ENCODE data around the gene ZNF595.
"Not testable (repeated sequence)": the region's sequence is repeated elsewhere in the genome, so short reads cannot be mapped to it uniquely, and the experiment has no call there.

The ZNF595 gene

DNA sequence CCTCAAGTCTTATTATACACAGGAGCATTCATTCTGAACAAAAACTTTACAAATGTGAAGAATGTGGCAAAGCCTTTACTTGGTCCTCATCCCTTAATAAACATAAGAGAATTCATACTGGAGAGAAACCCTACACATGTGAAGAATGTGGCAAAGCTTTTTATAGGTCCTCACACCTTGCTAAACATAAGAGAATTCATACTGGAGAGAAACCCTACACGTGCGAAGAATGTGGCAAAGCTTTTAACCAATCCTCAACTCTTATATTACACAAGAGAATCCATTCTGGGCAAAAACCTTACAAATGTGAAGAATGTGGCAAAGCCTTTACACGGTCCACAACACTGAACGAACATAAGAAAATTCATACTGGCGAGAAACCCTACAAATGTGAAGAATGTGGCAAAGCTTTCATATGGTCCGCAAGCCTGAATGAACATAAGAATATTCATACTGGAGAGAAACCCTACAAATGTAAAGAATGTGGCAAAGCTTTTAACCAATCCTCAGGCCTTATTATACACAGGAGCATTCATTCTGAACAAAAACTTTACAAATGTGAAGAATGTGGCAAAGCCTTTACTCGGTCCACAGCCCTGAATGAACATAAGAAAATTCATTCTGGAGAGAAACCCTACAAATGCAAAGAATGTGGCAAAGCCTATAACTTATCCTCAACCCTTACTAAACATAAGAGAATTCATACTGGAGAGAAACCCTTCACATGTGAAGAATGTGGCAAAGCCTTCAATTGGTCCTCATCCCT lies 33.6 kb downstream of the ZNF595 start:
- not testable (repeated sequence) for DNase-seq

DNA sequence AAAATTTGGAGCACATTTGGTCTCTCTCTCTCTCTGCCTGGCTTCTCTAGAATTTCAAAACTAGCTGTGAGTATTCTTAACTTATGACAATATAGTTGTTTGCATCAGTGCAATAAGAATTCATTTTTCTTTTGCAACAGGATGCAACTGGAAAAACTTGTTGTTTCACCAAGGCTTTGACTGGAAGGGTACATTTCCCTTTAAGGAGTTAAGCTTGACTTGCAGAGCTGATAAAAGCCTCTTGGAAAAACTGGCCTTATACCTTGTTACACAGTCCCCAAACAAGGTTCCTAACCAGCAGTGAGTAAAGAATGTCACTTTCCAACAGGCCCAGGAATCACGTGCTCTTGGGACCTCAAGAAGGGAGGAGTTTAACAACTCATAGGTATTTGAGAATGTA lies 45.3 kb downstream of the ZNF595 start:
- DNase-seq, result no peak

DNA sequence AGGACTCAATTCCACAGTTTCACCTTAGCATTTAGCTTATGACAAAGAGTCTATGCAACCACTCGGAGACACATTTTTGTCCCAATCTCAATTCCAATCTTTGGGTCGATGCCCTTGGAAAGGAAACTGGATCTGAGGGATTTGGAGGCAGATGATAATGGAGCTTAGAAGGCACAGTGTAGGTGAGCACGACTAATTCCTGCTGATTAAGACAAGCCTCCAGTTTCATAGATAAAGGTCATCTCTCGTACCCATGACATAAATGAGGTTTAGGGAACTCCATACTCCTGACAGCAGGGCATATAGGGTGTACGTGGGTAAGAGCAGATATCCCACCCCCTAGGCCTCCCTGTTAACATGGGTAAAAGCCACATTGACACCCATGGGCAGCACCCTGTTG lies 46.7 kb downstream of the ZNF595 start:
- DNase-seq, result no peak

DNA sequence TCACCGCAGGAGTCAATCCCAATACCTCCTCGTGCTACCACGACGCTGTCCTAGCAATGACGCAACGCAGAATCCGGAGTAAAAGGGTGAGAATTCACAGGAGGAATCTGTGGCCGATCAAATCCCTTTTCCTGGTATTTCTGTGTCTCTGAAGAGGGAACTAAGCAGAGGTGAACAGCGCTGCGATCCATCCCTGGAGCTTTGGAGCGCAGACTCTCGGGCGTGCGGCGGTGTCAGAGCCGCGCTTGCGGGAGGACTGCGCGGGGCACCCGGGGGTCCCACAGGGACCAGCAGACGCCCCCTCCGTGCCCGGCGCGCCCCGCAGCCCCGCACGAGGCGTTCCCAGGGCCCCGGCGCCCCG lies 53.9 kb downstream of the ZNF595 start:
- no peak for DNase-seq

DNA sequence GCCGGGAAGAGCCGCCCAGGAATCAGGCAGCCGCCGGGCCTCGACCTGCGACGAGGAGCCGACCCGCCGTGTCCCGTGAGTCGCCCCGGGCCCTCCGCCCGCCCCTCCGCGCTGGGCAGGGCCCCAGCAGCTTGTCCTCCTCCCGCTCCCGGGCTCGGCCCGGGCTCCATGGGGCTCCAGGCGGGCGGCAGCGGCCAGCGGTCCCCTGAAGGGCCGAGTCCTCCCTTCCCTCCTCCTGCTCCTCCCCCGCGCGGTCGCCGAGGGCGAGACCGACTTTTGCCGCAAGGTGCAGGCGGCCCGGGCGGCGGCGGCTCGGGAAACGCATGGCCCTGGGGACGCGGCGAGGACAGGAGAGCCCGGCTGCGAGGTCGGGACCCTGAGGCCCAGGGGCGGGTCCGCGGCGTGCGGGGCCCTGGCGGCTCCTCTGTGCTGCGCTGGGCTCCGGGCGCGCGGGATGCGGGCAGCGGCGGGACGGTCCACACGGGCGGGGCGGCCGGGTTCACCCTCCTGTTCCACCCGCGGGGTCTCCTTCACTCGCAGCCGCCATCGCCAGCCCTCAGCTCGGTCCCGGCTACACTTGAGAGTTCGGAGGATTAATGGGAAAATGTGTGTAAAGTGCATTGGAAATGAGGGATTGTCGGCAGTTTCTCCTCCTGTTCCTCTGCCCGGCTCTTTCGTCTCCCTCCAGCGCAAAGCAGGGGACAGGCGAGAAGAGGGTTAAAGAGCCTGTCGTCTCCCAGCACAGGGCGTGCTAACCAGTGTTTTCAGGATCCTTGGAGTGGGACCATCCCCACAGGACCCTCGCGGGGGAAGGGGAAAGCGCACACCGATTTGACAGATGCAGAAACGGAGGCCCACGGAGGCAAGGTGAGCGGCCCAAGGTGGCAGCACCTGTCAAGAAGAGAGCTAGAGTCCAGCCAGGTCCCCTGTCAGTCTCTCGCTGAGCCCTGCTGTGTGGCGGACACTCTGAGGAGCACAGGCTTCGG lies 54.6 kb downstream of the ZNF595 start:
- DNase-seq, result no peak

DNA sequence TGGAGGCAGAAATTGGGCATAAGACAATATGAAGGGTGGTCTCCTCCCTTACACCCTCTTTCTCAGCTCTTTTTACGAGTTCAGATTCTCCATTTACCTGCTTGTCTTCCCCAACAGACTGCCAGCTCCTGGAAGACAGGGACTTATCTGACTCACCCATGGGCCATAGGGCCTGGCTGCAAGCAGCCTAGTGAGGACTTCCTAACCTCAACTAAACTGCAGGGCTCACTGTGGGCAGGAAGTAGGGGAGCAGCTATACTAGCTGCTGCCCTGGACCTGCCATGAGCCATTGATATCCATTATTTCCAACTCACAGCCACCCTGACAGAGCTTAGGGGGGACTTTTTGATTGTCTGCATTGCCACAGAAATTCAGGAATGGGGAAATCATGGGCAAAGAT lies 59.6 kb downstream of the ZNF595 start:
- no peak for DNase-seq

DNA sequence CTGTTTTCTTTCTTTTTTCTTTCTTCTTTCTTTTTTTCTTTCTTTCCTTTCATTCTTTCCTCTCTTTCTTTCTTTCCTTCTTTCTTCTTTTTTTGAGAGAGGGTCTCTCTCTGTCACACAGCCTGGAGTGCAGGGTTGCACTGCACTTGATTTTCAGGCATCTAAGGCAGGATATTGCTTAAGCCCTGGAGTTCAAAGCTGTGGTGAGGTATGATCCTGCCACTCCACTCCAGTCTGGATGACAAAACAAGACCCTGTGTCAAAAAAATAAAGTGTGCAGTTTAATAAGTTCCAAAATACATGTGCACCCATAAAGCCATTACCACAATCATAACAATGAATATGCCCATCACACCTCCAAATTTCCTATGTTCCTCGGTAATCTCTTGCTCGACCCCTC lies 60.6 kb downstream of the ZNF595 start:
- DNase-seq, result no peak

DNA sequence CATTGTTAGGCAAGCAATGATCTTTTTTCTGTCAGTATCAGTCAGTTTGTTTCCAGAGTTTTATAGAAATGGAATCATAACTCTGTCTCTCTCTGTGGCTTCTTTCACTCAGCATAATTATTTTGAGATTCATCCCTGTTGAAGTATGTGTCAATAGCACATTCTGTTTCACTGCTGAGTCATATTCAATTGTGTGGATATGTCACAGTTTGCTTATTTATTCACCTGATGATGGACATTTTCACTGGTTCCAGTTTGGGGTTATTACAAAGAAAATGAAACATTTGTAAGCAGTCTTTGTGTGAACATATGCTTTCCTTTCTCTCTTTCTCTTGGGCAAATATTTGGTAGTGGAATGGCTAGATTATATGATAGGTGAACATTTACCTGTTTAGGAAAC lies 61.0 kb downstream of the ZNF595 start:
- DNase-seq, result no peak

DNA sequence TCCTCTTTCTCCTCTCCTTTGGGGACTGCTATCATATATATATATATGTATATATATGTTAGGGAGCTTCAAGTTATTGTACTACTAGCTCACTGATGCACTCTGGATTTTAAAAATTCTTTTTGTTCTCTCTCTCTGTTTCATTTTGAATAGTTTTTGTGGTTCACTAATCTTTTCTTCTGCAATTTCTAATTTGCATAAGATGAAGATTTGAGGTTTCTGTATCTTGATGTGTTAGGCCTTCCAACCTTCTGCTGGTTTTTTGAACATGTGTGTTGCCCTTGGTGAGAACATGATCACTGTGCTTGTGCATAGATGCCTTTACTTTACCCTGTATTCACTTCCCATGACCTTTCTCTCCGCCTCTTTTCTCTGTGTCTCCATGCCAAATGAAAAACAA lies 63.4 kb downstream of the ZNF595 start:
- DNase-seq, result no peak

DNA sequence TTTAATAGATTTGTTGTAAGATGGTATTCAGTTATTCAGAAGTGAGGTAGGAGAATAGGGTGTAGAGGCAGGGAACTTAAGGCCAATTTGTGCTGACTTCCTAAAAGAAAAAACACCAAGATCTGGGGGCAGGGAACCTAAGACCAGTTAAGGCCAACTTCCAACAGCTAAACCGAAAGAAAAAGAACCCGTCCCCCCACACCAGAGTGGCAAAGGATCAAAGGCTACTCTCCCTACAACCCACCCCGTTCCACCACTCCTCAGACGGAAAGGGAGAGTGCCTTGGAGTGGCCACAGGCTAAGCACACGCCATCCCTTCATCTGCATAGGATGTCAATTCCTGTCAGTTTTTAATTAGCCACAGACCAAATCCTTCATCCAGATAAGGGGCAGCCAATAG lies 67.5 kb downstream of the ZNF595 start:
- DNase-seq, result no peak

DNA sequence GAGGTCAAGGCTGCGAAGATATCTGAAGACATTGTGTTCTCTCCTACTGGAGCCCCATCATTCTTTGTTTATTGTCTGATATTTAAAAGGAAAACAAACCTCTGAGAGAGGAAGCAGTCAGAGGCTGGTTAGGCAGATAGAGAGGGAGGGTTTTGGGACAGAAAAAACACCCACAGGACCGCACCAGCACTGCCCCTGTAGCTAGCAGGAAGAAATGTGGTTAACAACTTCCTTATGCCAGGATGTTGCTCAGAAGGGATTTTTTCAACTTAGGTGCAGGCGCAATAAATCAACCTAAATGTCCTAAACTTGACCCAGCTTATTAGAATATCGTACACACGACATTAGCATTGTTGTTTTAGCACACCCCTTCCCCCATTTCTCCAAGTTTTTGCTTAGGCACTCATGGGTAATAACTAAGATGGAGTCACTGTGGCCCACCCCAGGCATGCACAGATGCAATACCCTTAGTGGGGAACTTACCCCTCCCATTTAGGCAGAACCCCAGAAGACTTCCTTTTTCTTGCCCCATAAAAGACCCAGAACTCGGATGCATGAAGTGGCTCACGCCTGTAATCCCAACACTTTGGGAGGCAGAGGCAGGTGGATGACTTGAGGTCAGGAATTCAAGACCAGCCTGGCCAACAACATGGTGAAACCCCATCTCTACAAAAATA lies 68.4 kb downstream of the ZNF595 start:
- no peak for DNase-seq

DNA sequence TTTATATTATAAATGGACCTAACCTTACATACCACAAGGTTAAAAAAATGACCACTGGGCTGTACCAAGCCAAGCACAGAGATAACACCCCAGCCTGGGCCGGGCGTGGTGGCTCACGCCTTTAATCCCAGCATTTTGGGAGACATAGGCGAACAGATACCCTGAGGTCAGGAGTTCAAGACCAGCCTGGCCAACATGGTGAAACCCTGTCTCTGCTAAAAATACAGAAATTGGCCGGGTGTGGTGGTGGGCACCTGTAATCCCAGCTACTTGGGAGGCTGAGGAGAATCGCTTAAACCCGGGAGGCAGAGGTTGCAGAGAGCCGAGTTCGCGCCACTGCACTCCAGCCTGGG lies 70.8 kb downstream of the ZNF595 start:
- DNase-seq, result not testable (repeated sequence)

DNA sequence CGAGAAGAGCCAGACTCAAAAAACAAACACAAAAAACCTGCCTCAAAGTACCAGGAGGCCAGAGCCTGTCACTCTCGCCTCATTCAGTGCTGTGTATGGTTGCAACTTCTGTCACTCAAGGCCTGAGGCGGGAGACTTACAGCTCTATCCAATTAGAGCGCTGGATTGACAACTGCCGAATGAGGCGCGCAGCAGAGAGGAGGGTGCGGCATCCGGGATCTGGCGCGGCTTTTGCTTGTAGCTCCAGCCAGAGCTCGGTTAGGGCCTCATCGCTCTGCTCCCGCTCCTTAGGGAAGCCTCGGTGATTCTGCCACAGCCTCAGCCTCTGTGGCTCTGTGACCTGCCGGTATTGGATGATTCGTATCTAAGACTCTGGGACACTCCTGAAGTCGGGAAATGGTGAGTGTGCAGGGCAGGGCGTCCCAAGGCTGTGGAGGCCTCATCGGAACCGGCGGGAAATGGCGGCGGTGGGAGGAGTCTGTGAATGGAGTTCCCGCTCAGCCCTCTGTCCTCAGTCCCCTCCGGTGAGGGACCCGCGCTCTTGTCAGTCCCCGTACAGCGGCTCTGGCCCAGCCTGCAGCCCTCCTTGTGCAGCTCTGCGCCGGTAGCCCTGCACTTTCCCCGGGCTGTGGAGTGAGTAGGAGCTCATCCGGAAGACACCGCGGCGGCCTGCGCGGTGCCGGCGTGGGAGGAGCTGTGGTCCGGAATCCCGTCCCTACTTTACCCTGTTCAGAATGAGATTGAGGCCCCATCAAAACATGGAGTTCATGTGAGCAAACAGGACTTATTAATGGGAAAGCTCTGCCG lies 71.4 kb downstream of the ZNF595 start, which contains the start of gene ZNF718:
Gene ZNF718, plus strand, starts transcription at position 227 of the 807 bp plus-strand sequence. Its CDS starts 170 bp downstream, at position 397.
- DNase-seq, result peak; percentile 22

DNA sequence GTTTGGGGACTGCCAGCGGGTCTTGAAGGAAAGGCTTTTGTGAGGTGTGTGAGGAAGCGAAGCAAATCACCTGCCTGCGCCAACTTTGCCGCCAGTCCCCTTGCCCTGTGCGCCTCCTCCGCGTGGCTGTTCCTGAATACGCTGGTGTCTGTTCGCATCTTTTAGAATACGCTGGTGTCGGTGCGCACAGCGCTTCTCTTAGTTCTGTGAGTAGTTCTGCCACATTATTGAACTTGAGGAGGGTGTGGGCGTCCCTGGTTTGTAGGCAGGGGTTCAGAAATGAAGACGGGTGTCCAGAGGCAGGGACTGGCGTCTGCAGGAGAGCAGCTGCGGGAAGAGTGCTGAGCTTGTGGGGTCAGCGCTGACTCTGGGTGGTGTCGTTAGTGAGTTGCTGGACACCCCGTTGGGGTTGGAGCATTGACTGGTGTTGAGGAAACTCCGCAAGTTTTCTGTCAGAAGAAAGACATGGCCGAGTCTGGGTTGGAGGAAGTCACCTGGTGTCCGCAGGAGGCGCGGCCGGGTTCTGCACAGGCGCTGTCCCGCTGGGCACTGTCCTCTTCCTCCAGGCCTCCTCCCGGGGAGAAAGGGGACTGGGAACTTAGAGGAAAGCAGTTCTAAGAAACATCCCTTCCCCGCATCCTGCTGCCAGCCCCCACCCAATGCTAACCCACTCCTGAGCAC lies 72.1 kb downstream of the ZNF595 start:
- peak; percentile 22 for DNase-seq

DNA sequence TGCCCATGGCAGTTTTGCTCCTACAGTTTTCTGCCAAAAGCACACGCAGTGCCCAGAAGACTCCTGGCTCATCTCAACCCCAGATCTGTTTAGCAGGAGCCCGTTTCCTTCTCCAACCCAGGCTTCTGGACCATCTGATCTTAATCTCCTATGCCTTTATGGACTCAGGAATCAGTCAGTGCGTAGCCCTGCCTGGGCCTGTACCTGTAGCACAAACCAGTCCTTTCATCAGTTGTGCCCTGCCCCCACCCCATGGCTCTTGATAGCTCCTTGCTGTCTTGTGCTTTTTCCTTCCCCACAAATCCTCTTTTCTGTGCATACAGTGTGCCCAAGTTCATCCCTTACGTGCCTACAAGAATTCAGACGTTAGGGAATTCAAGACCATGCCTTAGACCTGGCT lies 72.7 kb downstream of the ZNF595 start:
- no peak for DNase-seq

DNA sequence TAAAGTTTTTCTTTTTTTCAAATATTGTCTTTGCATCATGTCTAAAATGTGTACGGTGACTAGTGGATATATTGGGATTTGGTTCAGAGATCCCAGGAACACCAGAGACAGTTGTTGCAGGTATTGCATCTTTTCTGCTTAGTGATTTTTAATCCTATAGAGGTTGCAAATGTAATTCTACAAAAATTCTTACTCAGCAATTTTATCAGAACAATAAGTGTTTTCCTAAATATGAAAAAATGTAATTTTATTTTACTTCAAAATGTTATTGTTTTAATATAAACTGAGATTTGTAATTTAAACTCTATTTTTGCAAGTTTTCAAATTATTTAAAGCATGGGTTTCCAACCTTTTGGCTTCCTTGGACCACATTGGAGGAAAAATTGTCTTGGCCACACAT lies 79.4 kb downstream of the ZNF595 start:
- no peak for DNase-seq

All from cortex of kidney (tissue), 1 donor.